Kidney (tissue), 14 donors: ENCODE data around the gene EPHB1. TPM values are rescaled to one million over a fixed set of nuclear protein-coding genes. Genes with fewer than 3 reads are reported as not detected.

Experiments
- DNase-seq, 5 donors: peaks; one replicate each; pipeline ENCODE4 v3.0.0-alpha.2; 2013 to 2020
- FAIRE-seq: peaks from 2 replicates; lab custom pipeline; 2012; peaks lifted over from hg19 to GRCh38; lab: Jason Lieb, UNC
- H3K27ac ChIP-seq, 2 donors: one replicate each; pipeline ENCODE4 v1.7.0; 2013; ENCODE audit warnings: low read depth in 2 of 2, low read length in 2 of 2, inconsistent platforms in 1 of 2
- H3K27me3 ChIP-seq: one replicate; pipeline ENCODE4 v1.7.1; 2013; ENCODE audit warnings: low read length, inconsistent platforms; ENCODE audit not compliant: control insufficient read depth, insufficient read depth
- H3K36me3 ChIP-seq, 3 donors: one replicate each; pipeline versions ENCODE4 v1.7.0 to v1.7.1; 2013; ENCODE audit warnings: low read length in 3 of 3, control low read depth in 1 of 3, inconsistent platforms in 1 of 3; ENCODE audit not compliant: insufficient read depth in 3 of 3, control insufficient read depth in 2 of 3
- H3K4me1 ChIP-seq, 3 donors: one replicate each; pipeline versions ENCODE4 v1.7.0 to v1.7.1; 2013; ENCODE audit warnings: low read length in 3 of 3, inconsistent platforms in 1 of 3, low read depth in 1 of 3; ENCODE audit not compliant: control insufficient read depth in 2 of 3, insufficient read depth in 2 of 3
- H3K4me3 ChIP-seq, 3 donors: one replicate each; pipeline versions ENCODE4 v1.7.0 to v1.8.1; 2013; ENCODE audit warnings: low read length in 3 of 3, control low read depth in 1 of 3, inconsistent platforms in 1 of 3
- H3K9ac ChIP-seq, 3 donors: one replicate each; pipeline versions ENCODE4 v1.7.0 to v1.7.1; 2013; ENCODE audit warnings: low read length in 3 of 3, control low read depth in 1 of 3, inconsistent platforms in 1 of 3
- H3K9me3 ChIP-seq, 3 donors: one replicate each; pipeline versions ENCODE4 v1.7.0 to v1.7.1; 2013; ENCODE audit warnings: low read length in 3 of 3, control low read depth in 1 of 3, inconsistent platforms in 1 of 3; ENCODE audit not compliant: control insufficient read depth in 2 of 3, insufficient read depth in 1 of 3
- intact Hi-C: fragments of 100-400 bp; cut with DNase I; formaldehyde crosslinking; loops from one replicate; pipeline ENCODE4 v1.11.1; 2022
- polyA plus RNA-seq: library from polyadenylated mRNA; stranded (reverse); fragments of 350-450 nt; fragmentation: Illumina TruSeq; extraction: RNeasy Lipid Tissue Mini Kit (QIAGEN cat#74804); gene quantifications from one replicate; pipeline ENCODE4 v1.2.3, GENCODE V29; 2014; ENCODE audit warnings: low read depth, low replicate concordance; ENCODE audit not compliant: insufficient read depth
- total RNA-seq: library from RNA; stranded (reverse); fragmentation: NEBNext Ultra II Directional; extraction: Animal tissue kit (Norgen Biotek cat#: 25700); gene quantifications from one replicate; pipeline ENCODE4 v1.2.1, GENCODE V29; 2021
- TF ChIP-seq, protein P1 (sequence below): IDR thresholded peaks from 3 replicates; pipeline ENCODE4 v1.5.1; 2012; ENCODE audit warnings: mild to moderate bottlenecking, moderate library complexity, borderline replicate concordance; ENCODE audit not compliant: insufficient read depth; ENCODE audit errors: extremely low read depth
- donor health status: control.
- donor health status: control.
- donor health status: control.
- donor health status: control.
- donor health status: control.
- donor health status: DM: yes; HTN: yes; CAD: no.
- donor health status: Normal renal cell carcinoma (clear cell type).

The EPHB1 gene
- total and polyA plus RNA-seq, 2 donors from 2014 or later, result 0.39 to 3.2 TPM

DNA sequence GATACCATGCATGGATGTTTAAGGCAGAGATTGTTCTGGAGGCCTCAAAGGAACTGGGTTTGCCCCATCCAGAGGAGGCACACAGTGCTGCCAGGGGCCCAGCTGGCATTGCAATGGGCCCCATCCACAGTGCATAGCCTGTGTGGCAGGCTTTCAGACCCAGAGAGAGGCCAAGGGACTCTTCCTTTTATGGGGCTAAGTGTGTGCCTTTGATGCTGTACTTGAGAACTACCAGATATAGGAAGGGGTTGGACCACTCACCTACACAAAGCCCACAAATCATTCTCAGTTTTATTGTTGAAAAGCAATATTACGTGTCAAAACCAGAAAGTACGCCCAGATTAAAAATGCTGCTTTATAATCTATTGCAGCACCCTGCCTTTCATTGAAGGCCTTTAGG, 134.9 kb downstream of the EPHB1 start:
- no peak for FAIRE-seq
- TF ChIP-seq, protein P1, sequence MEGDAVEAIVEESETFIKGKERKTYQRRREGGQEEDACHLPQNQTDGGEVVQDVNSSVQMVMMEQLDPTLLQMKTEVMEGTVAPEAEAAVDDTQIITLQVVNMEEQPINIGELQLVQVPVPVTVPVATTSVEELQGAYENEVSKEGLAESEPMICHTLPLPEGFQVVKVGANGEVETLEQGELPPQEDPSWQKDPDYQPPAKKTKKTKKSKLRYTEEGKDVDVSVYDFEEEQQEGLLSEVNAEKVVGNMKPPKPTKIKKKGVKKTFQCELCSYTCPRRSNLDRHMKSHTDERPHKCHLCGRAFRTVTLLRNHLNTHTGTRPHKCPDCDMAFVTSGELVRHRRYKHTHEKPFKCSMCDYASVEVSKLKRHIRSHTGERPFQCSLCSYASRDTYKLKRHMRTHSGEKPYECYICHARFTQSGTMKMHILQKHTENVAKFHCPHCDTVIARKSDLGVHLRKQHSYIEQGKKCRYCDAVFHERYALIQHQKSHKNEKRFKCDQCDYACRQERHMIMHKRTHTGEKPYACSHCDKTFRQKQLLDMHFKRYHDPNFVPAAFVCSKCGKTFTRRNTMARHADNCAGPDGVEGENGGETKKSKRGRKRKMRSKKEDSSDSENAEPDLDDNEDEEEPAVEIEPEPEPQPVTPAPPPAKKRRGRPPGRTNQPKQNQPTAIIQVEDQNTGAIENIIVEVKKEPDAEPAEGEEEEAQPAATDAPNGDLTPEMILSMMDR, result no peak
- intact Hi-C loops, result no loop called here

DNA sequence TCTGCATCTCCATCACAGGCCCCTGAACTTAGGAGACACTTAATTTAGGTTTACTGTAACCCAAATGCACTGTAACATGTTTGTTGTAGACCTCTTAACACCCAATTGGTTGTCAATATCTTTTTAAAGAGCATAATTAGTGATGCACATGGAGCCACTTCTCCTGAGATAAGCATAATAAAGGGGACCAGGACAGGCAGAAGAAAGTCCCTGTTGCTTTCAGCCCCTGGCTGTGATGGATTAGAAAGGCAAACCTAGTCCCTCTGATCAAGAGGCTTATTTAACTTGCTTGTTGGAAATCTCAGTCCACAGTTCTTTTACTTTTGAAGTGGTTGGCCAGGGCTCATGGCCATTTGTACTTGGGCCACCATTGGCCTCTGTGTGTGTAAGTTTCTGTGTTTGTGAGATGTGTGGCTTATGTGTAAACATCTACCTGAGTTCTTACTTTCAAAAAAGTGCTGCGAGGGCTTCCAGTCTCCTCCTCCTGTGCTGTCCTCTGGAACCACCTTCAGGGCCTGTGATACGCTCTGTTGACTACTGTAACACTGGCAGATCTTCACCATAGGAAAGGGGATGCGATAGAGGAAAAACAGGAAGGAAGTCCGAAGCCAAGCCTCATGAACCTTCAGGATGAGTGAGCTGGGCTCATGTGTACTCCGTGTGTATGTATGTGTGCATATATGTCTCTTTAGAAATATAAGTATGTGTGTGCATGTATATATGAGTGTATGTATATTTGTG, 136.2 kb downstream of the EPHB1 start:
- Histone ChIP-seq H3K9me3 (no peaks in the 10 kb centered on the region), H3K27me3 (no peaks in the 10 kb centered on the region), H3K36me3 (no peaks in the 10 kb centered on the region), H3K9ac (no peak overlapping the region), H3K4me1 (peaks cover 0 to 4% (median 0%) of the 10 kb centered on the region in 3 donors), H3K27ac (no peak overlapping the region), H3K4me3 (no peak overlapping the region)
- peak in 1 of 5 donors; percentile 8 for DNase-seq
- intact Hi-C loops, result no loop called here
- FAIRE-seq, result no peak
- TF ChIP-seq, protein P1, result no peak

More for the DNA sequence above, 134.9 kb downstream of the EPHB1 start:
- Histone ChIP-seq H3K4me1 (peaks cover 0 to 4% (median 0%) of the 10 kb centered on the region in 3 donors), H3K27ac (no peak overlapping the region), H3K4me3 (no peak overlapping the region), H3K9ac (no peak overlapping the region), H3K36me3 (no peaks in the 10 kb centered on the region), H3K9me3 (peaks cover 0 to 2% (median 0%) of the 10 kb centered on the region in 3 donors), H3K27me3 (no peaks in the 10 kb centered on the region)
- DNase-seq, result no peak

DNA sequence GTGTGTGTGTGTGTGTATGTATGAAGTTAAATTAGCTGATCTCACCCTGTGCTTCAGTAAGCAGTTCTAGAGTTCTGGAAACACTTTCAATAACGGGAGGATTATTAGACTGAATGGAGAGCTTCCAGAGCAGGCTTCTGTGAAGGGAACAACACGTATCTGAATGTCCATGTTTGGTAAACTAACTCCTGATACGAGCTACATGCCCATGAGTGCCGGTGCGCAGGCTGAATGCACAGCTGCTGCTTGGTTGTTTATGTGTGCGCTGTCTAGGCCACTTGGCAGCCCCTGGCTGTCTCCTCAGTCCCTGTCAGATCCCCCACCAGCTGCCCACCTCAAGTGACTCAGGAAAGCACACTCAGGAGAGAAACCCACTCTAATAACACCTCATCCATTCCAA, 137.0 kb downstream of the EPHB1 start:
- no peaks in the 10 kb centered on the region for H3K36me3 ChIP-seq
- H3K27ac ChIP-seq, result no peak overlapping the region
- TF ChIP-seq, protein P1, result no peak
- no peak overlapping the region for H3K4me3 ChIP-seq
- FAIRE-seq (no peak), DNase-seq (no peak)
- no peaks in the 10 kb centered on the region for H3K27me3 ChIP-seq
- H3K4me1 ChIP-seq, result peaks cover 0 to 4% (median 0%) of the 10 kb centered on the region in 3 donors
- no peaks in the 10 kb centered on the region for H3K9me3 ChIP-seq
- intact Hi-C loops, result no loop called here
- no peak overlapping the region for H3K9ac ChIP-seq

DNA sequence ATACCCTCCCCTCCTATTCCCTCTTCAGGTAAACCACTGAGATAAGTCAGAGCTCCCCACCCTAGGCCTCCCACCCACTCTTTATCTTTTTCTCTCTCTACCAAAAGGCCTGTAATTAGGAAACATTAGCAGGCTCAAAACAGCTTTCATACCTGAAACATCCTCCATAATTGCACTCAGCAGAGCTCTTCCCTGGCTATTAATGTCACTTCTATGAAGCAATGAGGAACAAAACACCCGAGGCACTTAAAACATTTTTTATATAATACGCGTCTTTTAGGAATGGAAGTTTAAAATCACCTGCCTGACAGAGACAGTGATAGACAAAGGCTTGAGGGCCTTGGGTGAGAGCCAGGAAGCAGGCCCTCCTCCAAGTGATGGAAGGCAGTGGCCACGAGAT, 138.9 kb downstream of the EPHB1 start:
- no peak overlapping the region for H3K9ac ChIP-seq
- H3K4me1 ChIP-seq, result peaks cover 0 to 4% (median 0%) of the 10 kb centered on the region in 3 donors
- no peak for FAIRE-seq
- no peak overlapping the region for H3K27ac ChIP-seq
- TF ChIP-seq, protein P1, result no peak
- no peak for DNase-seq
- H3K27me3 ChIP-seq, result no peaks in the 10 kb centered on the region
- no peaks in the 10 kb centered on the region for H3K36me3 ChIP-seq
- no peak overlapping the region for H3K4me3 ChIP-seq
- intact Hi-C loops, result no loop called here
- H3K9me3 ChIP-seq, result no peaks in the 10 kb centered on the region
